MCF 10A (cell line): ENCODE results near the gene EPB41L1. TPM values are rescaled to one million over a fixed set of nuclear protein-coding genes. Genes with fewer than 3 reads are reported as not detected.

ENCODE experiments used
- BruUV-seq: library from RNA; stranded (reverse); fragments of 400-500 nt; replicated peaks from 2 replicates; lab custom pipeline; 2021; lab: Mats Ljungman, UMichigan
- CTCF ChIA-PET: fragments of 300-600 bp; sonication (Branson Sonifier 250); formaldehyde crosslinking; extraction: SDS; loops from one replicate; lab custom pipeline; 2021; ENCODE audit warnings: antibody characterized with exemption, inconsistent platforms; lab: Yijun Ruan, JAX
- POLR2A ChIA-PET: fragments of 300-600, 350-650 bp; sonication (Branson Sonifier 250); formaldehyde crosslinking; extraction: SDS; loops from one replicate; lab custom pipeline; 2020; ENCODE audit warnings: antibody characterized with exemption, inconsistent platforms; lab: Yijun Ruan, JAX
- DNase-seq: peaks from one replicate; pipeline ENCODE4 v3.0.0-alpha.2; 2018; ENCODE audit not compliant: unreplicated experiment
- H3K27ac Mint-ChIP-seq: one replicate; pipeline ENCODE4 v1.8.0; 2022; ENCODE audit warnings: mild to moderate bottlenecking, low read depth, mixed read lengths; ENCODE audit not compliant: unreplicated experiment
- H3K27me3 Mint-ChIP-seq: one replicate; pipeline ENCODE4 v1.8.0; 2022; ENCODE audit warnings: mixed read lengths; ENCODE audit not compliant: insufficient read depth, unreplicated experiment
- H3K36me3 Mint-ChIP-seq: one replicate; pipeline ENCODE4 v1.8.0; 2022; ENCODE audit warnings: mild to moderate bottlenecking, moderate library complexity, mixed read lengths; ENCODE audit not compliant: insufficient read depth, unreplicated experiment
- H3K4me1 Mint-ChIP-seq: one replicate; pipeline ENCODE4 v1.8.0; 2022; ENCODE audit warnings: mixed read lengths; ENCODE audit not compliant: insufficient read depth, unreplicated experiment
- H3K4me3 Mint-ChIP-seq: one replicate; pipeline ENCODE4 v1.8.0; 2022; ENCODE audit warnings: mild to moderate bottlenecking, moderate library complexity, mixed read lengths; ENCODE audit not compliant: unreplicated experiment
- H3K9me3 Mint-ChIP-seq: one replicate; pipeline ENCODE4 v1.8.0; 2022; ENCODE audit warnings: mixed read lengths; ENCODE audit not compliant: unreplicated experiment
- CTCF ChIP-seq: fragments of 200-600 bp; IDR thresholded peaks from one replicate; pipeline ENCODE4 v1.8.0; 2022; ENCODE audit warnings: antibody characterized with exemption, mild to moderate bottlenecking; ENCODE audit not compliant: unreplicated experiment
- intact Hi-C: fragments of 100-400 bp; cut with micrococcal nuclease; formaldehyde crosslinking; loops from 2 replicates; pipeline ENCODE4 v1.14.1; 2022
- total RNA-seq: library from RNA; stranded (reverse); gene quantifications from 2 replicates; pipeline ENCODE4 v1.2.3, GENCODE V29; 2022

The EPB41L1 gene
- total RNA-seq, 1 experiment from 2014 or later, result 10.1 TPM

GRCh38 chr20:36145877-36146707, 8.4 kb upstream of the EPB41L1 start:
- Mint-ChIP-seq H3K9me3 (no peaks in the 10 kb centered on the region), H3K27ac (no peak overlapping the region), H3K36me3 (no peaks in the 10 kb centered on the region), H3K4me3 (no peak overlapping the region), H3K4me1 (peaks cover 5% of the 10 kb centered on the region), H3K27me3 (peaks cover 11% of the 10 kb centered on the region)
- BruUV-seq, result no TSS peak
- DNase-seq, result no peak
- intact Hi-C loops, result no loop called here
- CTCF ChIA-PET, result interaction anchor here (0.6 to 27.0 kb wide), 8 partner anchors 7 to 339 kb away, joined by 3 to 705 read pairs (median 4); no protein-coding TSS in a partner anchor
- no peak for TF ChIP-seq CTCF
- POLR2A ChIA-PET, result interaction anchor here (0.6 to 0.7 kb wide), 4 partner anchors 10 to 801 kb away, joined by 3 to 4 read pairs (median 3); partner anchors contain the start of gene DSN1

- DNase-seq, result no peak
- no peak for TF ChIP-seq CTCF
- ChIA-PET POLR2A (no interaction called here), CTCF (interaction anchor here (0.7 to 27.0 kb wide), 6 partner anchors 9 to 157 kb away, joined by 3 to 705 read pairs (median 8); no protein-coding TSS in a partner anchor)
- no peak overlapping the region for H3K4me3 Mint-ChIP-seq
- intact Hi-C loops, result no loop called here
- no peak overlapping the region for H3K27ac Mint-ChIP-seq
- H3K4me1 Mint-ChIP-seq, result peaks cover 4% of the 10 kb centered on the region
- BruUV-seq, result no TSS peak
- H3K36me3 Mint-ChIP-seq, result no peaks in the 10 kb centered on the region
- H3K27me3 Mint-ChIP-seq, result peaks cover 11% of the 10 kb centered on the region
- H3K9me3 Mint-ChIP-seq, result no peaks in the 10 kb centered on the region
Measured at GRCh38 chr20:36147690-36148089, 6.8 kb upstream of the EPB41L1 start.

GRCh38 chr20:36148439-36148838, 6.1 kb upstream of the EPB41L1 start:
- Mint-ChIP-seq H3K27ac (no peak overlapping the region), H3K4me1 (no peaks in the 10 kb centered on the region), H3K4me3 (no peak overlapping the region), H3K9me3 (no peaks in the 10 kb centered on the region), H3K27me3 (peaks cover 11% of the 10 kb centered on the region), H3K36me3 (no peaks in the 10 kb centered on the region)
- CTCF ChIA-PET, result interaction anchor here (0.7 to 27.0 kb wide), 6 partner anchors 8 to 158 kb away, joined by 3 to 705 read pairs (median 4); no protein-coding TSS in a partner anchor
- no peak for DNase-seq
- POLR2A ChIA-PET, result interaction anchor here (0.6 kb wide), 1 partner anchor 9 kb away, joined by 3 read pairs; no protein-coding TSS in a partner anchor
- BruUV-seq, result no TSS peak
- no peak for TF ChIP-seq CTCF
- intact Hi-C loops, result no loop called here

- H3K36me3 Mint-ChIP-seq, result no peaks in the 10 kb centered on the region
- intact Hi-C loops, result no loop called here
- ChIA-PET CTCF (interaction anchor here (0.9 to 27.0 kb wide), 4 partner anchors 10 to 159 kb away, joined by 3 to 705 read pairs (median 4); no protein-coding TSS in a partner anchor), POLR2A (interaction anchor here (0.6 kb wide), 1 partner anchor 11 kb away, joined by 4 read pairs; no protein-coding TSS in a partner anchor)
- TF ChIP-seq CTCF, result no peak
- no peaks in the 10 kb centered on the region for H3K9me3 Mint-ChIP-seq
- peaks cover 11% of the 10 kb centered on the region for H3K27me3 Mint-ChIP-seq
- H3K4me1 Mint-ChIP-seq, result no peaks in the 10 kb centered on the region
- H3K27ac Mint-ChIP-seq, result no peak overlapping the region
- H3K4me3 Mint-ChIP-seq, result no peak overlapping the region
- BruUV-seq, result no TSS peak
- no peak for DNase-seq
Measured at GRCh38 chr20:36149012-36149411, 5.5 kb upstream of the EPB41L1 start.
